ENCODE measurements around the gene CPS1.

Gene CPS1

DNA sequence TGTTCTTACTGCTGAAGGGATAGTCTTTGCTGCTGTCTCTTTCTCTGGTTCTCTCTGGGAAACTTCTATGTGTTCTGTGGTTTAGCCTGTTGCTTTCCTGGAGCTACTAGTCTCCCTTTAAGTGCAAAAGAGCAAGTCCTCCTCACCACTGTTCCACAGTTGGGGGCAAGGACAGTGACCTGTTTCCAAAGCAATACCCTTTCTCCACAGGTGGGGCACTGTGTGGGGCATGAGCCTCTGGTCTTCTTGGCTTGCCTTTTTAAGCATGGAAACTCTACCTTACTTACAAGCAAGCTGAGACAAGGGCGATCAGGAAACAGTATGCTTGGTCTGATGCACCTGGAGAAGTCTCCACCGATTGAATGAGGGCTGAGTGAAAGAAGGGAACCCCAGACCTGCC, 156.7 kb downstream of the CPS1 start:
- DNase-seq: no peak

- DNase-seq: no peak
These were observed 159.2 kb downstream of the CPS1 start for GRCh38 chr2:210715560-210716082.

DNA sequence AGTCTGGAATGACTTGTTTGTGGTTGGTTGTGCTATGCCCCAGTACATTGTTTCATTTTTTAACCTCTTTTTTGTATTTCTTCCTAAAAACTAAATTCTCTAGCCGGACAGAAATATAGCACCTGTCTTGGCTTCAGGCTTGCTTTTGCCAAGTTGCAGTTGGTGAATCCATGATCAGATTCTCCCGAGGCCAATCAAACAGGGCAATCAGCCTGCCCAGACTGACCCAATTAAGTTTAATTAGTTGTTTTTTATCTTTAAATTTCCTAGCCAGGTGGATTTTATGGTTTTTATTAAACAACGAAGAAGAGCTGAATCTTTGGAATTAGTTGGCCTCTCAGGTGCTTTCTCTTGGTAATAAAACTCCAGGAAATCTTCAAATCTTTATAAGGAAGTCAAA, 162.1 kb downstream of the CPS1 start:
- no peak for DNase-seq

GRCh38 chr2:210722092-210722491, 165.7 kb downstream of the CPS1 start:
- no peak for DNase-seq

DNA sequence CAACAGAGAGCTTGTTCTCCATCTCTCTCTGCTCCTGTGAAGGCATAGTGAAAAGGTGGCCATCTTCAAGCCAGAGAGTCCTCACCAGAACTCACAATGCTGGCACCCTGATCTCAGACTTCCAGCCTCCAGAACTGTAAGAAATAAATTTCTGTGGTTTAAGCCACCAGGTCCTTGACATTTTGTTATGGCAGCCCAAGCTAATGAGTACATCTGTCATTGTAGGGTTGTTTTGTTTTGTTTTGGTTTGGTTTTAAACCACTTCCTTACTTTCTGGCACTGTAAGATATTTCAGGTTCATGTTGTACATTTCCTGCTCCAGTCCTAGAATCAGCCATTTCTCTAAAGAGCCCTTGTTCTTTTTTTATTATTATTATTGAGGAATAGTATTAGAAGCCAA, 171.2 kb downstream of the CPS1 start:
- DNase-seq: no peak
